Common myeloid progenitor, CD34-positive (primary cell): Measurements from ENCODE around the gene DLX1.
A peak's percentile ranks its signal among the peaks of the same experiment; 100 is the strongest.

Source experiments
- CTCF ChIA-PET: fragments of 350-600 bp; sonication (Branson Sonifier 250); formaldehyde crosslinking; loops from one replicate; lab custom pipeline; 2021; ENCODE audit warnings: antibody characterized with exemption; lab: Charles Lee
- POLR2A ChIA-PET: fragments of 350-600 bp; sonication (Branson Sonifier 250); formaldehyde crosslinking; loops from one replicate; lab custom pipeline; 2021; ENCODE audit warnings: antibody characterized with exemption; lab: Charles Lee
- DNase-seq, 3 donors: peaks; one replicate each; pipeline versions ENCODE4 v3.0.0 to v3.0.0-alpha.2; 2013
- H3K27ac ChIP-seq, 2 experiments: 1 replicate in 1 of 2; 2 replicates in 1 of 2; pipeline ENCODE4 v1.7.0; 2013; ENCODE audit warnings: inconsistent platforms in 2 of 2, low read length in 2 of 2, mild to moderate bottlenecking in 2 of 2, low read depth in 1 of 2, moderate library complexity in 1 of 2; ENCODE audit not compliant: severe bottlenecking in 2 of 2, insufficient read depth in 1 of 2, poor library complexity in 1 of 2
- H3K27me3 ChIP-seq, 5 experiments: replicated peaks in 2 of 5; 1 replicate in 3 of 5; 2 replicates in 2 of 5; pipeline versions ENCODE4 v1.6.1 to v1.7.0; 2013; ENCODE audit warnings: low read length in 4 of 5, mild to moderate bottlenecking in 2 of 5, moderate library complexity in 2 of 5, inconsistent platforms in 1 of 5; ENCODE audit not compliant: insufficient read depth in 5 of 5, control insufficient read depth in 4 of 5
- H3K36me3 ChIP-seq, 4 experiments: 1 replicate in 2 of 4; 2 replicates in 2 of 4; pipeline versions ENCODE4 v1.6.1 to v1.7.0; 2013; ENCODE audit warnings: low read length in 3 of 4, control low read depth in 1 of 4, mild to moderate bottlenecking in 1 of 4; ENCODE audit not compliant: control insufficient read depth in 4 of 4, insufficient read depth in 4 of 4
- H3K4me1 ChIP-seq, 4 experiments: 1 replicate in 3 of 4; 2 replicates in 1 of 4; pipeline versions ENCODE4 v1.6.1 to v1.7.1; 2013; ENCODE audit warnings: low read length in 3 of 4, mild to moderate bottlenecking in 3 of 4, control low read depth in 1 of 4, inconsistent platforms in 1 of 4, moderate library complexity in 1 of 4; ENCODE audit not compliant: control insufficient read depth in 4 of 4, insufficient read depth in 4 of 4; ENCODE audit errors: control extremely low read depth in 1 of 4
- H3K4me3 ChIP-seq, 7 experiments: 1 replicate in 4 of 7; 2 replicates in 3 of 7; pipeline versions ENCODE4 v1.5.1 to v1.7.0; 2013; ENCODE audit warnings: mild to moderate bottlenecking in 7 of 7, low read length in 6 of 7, moderate library complexity in 6 of 7, inconsistent platforms in 2 of 7, low read depth in 2 of 7, control low read depth in 1 of 7; ENCODE audit not compliant: insufficient read depth in 4 of 7, control insufficient read depth in 1 of 7; ENCODE audit errors: extremely low read depth in 1 of 7
- H3K9me3 ChIP-seq, 5 experiments: 1 replicate in 4 of 5; 2 replicates in 1 of 5; pipeline versions ENCODE4 v1.6.1 to v1.7.1; 2013; ENCODE audit warnings: low read length in 4 of 5, mild to moderate bottlenecking in 2 of 5, inconsistent platforms in 1 of 5, low read depth in 1 of 5, moderate library complexity in 1 of 5; ENCODE audit not compliant: control insufficient read depth in 4 of 5, insufficient read depth in 2 of 5; ENCODE audit errors: control extremely low read depth in 1 of 5
- WGBS: methylation state at CpG from one replicate; pipeline ENCODE4 v1.1.5; 2013; ENCODE audit not compliant: insufficient coverage; 5-methylcytosine and 5-hydroxymethylcytosine counted together

The DLX1 gene

DNA sequence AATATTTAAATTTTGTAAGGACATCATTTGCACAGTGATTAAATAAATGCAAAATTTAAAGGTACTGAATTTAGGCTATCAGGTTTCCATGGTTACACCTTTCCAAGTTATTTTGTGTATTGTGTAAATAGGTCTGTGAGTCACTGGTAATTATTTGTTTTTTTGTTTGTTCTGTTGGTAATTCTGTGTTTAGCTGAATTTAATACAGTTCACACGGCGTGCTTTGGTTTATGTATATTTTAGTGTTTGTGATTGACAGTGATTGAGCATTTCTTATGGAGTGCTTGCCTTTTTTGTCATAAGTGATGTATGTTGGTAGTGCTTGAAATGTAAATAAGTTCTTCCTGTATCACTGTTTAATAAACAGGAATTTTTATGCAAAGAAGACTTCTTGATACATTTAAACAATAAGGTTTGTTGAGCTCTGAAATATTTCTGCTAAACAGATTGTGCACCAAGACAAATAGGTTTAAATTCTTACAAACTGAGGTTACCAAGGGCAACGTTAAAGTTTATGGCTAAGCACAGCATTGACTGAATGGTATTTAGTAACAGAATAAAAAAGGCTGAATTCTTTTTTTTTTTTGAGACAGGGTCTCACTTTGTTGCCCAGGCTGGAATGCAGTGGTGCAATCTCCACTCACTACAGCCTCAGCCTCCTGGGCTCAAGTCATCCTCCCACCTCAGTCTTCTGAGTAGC lies 38.3 kb upstream of the DLX1 start:
- no peak overlapping the region for H3K4me3 ChIP-seq

DNA sequence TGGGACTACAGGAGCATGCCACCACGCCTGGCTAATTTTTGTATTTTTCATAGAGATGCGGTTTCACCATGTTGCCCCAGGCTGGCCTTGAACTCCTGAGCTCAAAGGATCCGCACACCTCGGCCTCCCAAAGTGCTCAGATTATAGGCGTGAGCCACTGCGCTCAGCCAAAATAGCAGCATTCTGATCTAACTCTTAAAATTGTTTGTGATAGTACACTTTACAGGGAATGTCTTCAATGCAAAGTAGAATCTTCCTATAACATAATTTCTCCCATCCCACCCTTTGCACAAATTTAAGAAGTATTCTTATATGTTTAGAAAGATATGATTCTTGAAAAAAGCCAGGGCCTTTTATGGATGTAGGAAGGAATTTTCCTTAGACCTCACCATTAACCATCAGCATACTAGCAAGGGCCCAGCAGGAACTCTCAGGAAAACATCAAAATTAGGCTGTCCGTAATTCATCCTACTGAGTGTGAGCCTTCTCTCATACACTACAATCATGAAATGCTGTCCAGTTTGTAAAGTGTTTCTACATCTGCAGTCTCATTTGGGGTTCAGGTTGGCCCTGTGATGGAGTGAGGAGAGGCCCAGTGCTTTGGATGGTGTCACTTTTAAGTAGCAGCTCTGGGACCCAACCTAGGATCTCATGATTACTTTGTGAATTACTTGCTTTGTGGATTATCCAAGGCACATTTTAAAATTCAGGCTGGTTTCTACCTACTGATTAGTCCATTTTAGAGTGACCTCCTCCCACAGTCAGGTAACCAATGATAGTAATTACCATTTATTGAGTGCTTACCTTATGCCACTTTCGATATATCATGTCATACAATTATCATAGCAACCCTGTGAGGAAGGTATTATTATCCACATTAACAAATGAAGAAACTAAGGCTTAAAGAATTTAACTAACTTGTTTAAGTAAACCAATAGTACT lies 37.5 kb upstream of the DLX1 start:
- POLR2A ChIA-PET: no interaction called here

More for the DNA sequence above, 38.3 kb upstream of the DLX1 start:
- Histone ChIP-seq H3K4me1 (peaks cover 0 to 7% (median 3%) of the 10 kb centered on the region in 4 experiments), H3K36me3 (no peaks in the 10 kb centered on the region), H3K9me3 (no peaks in the 10 kb centered on the region), H3K27me3 (no peaks in the 10 kb centered on the region), H3K27ac (no peak overlapping the region)
- 94% methylated on average over 2 of the region's 3 CpGs for WGBS
- ChIA-PET POLR2A (no interaction called here), CTCF (interaction anchor here (0.6 to 1.1 kb wide), 3 partner anchors 13 to 70 kb away, joined by 3 to 4 read pairs (median 3); no protein-coding TSS in a partner anchor)
- DNase-seq: no peak

DNA sequence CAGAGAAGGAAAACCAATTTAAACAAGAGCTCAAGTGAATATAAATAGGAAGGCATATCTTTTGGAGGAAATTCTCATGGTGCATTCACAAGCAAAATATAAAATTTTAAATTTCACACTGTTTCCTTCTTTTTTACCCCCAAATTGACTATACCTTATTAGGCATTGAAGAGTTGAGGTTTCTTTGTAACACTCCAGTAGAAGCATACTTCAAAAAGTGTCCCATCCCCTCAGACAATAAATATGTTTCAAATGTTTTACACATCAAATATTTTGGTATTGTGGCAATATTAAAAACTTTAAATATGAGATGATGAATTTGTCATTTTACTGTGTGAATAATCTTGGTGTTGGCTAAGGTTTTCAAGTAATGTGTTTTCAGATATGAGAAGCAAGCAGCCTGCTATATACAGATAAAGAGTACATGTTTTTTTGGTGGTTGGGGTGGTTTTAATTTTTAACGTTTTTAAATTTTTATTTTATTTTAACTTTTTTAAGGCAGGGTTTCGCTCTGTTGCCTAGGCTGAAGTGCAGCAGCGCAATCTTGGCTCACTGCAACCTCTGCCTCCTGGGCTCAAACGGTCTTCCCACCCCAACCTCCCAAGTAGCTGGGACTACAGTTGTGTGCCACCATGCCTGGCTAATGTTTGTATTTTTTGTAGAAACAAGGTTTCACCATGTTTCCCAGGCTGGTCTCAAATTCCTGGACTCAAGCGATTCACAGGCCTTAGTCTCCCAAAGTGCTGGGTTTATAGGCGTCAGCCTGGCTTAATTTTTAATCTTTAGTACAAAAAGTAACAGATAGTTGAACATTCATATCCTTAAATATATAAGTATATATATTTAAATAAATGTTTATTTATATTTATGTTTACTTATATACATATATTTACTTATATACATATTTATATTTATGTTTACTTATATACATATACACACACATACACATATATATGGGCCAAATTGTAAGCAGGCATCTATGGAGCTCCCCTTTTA lies 36.5 kb upstream of the DLX1 start:
- H3K9me3 ChIP-seq: no peaks in the 10 kb centered on the region
- H3K4me1 ChIP-seq: peaks cover 0 to 14% (median 4%) of the 10 kb centered on the region in 4 experiments
- peak overlapping the region in 1 of 2 experiments; percentile 58 for H3K27ac ChIP-seq
- no peaks in the 10 kb centered on the region for H3K36me3 ChIP-seq
- no peaks in the 10 kb centered on the region for H3K27me3 ChIP-seq
- ChIA-PET CTCF (interaction anchor here (1.0 to 1.1 kb wide), 2 partner anchors 11 kb away, joined by 3 read pairs; no protein-coding TSS in a partner anchor), POLR2A (no interaction called here)
- WGBS: no CpG with 5 or more reads among the region's 6 CpGs
- H3K4me3 ChIP-seq: no peak overlapping the region
- peak; percentile 14 to 59 (median 30) for DNase-seq

More for the DNA sequence above, 37.5 kb upstream of the DLX1 start:
- Histone ChIP-seq H3K4me3 (no peak overlapping the region), H3K27me3 (no peaks in the 10 kb centered on the region), H3K4me1 (peaks cover 0 to 14% (median 4%) of the 10 kb centered on the region in 4 experiments), H3K9me3 (no peaks in the 10 kb centered on the region), H3K27ac (no peak overlapping the region), H3K36me3 (no peaks in the 10 kb centered on the region)
- DNase-seq: no peak
- 93% methylated on average over 2 of the region's 8 CpGs for WGBS
- CTCF ChIA-PET: interaction anchor here (1.1 kb wide), 2 partner anchors 13 to 56 kb away, joined by 3 to 4 read pairs; no protein-coding TSS in a partner anchor

DNA sequence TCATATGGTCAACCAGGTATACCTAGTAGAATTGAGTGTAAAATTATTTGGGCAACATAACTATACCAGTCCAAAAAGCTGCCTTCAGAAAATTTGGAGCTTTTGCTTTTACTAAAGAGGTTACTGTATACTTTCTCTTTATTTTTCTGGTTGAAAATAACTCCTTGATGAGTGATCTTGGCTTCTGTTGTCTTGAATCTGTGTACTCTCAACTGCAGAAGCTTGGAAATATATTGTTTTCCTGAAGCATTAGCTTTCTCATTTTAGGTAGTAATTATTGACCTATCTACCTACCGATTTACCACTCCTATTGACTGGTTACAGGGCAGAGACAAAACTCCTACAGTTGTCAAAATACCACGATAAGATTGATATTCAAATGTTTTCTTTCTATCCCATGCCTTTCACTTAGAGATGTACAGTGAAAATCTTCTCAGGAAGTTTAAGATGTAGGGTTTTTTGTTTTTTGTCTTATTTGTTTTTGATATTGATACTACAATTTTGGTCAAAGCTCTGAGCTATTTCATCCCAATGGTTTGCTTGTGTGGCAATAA lies 35.7 kb upstream of the DLX1 start:
- DNase-seq: no peak
- Histone ChIP-seq H3K9me3 (no peaks in the 10 kb centered on the region), H3K27ac (peak overlapping the region in 1 of 2 experiments; percentile 58), H3K4me3 (no peak overlapping the region), H3K27me3 (no peaks in the 10 kb centered on the region), H3K36me3 (no peaks in the 10 kb centered on the region), H3K4me1 (peaks cover 0 to 14% (median 4%) of the 10 kb centered on the region in 4 experiments)
- WGBS: no CpG with 5 or more reads among the region's 2 CpGs
- CTCF ChIA-PET: interaction anchor here (1.0 to 1.1 kb wide), 3 partner anchors 10 to 33 kb away, joined by 3 to 4 read pairs (median 3); no protein-coding TSS in a partner anchor
- POLR2A ChIA-PET: no interaction called here

DNA sequence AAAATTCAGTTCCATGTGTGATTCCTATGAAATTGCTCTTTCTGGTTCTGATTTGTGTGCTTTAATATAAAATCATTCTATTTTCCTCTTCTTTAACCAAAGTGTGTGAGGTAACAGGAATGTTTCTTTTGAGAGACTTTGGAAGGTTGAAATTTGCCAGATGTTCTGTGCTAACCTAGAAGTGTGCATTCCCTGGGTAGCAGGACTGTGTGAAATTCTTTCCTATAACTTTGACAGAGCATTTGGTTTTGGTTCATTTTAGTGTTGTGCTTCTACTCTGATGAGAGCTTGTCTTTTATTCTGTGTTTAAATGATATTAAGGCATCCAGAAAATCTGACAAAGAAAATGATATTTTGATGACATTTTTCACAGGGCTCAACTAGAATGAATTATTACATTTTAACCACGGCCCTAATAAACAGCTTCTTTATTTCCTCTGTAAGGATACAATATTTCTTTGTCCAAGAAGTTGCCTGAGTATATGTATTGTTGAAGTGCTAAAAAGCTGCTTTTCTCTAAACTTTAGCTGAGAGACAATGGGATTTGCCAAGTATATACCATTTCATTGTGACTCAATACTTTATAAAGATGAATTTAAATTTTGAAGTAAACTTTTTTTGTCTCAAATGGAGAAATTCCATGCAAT lies 34.7 kb upstream of the DLX1 start:
- Histone ChIP-seq H3K4me1 (peaks cover 0 to 14% (median 4%) of the 10 kb centered on the region in 4 experiments), H3K27ac (no peak overlapping the region), H3K27me3 (no peaks in the 10 kb centered on the region), H3K4me3 (no peak overlapping the region), H3K36me3 (no peaks in the 10 kb centered on the region), H3K9me3 (no peaks in the 10 kb centered on the region)
- WGBS: no CpG with 5 or more reads among the region's 1 CpG
- ChIA-PET POLR2A (no interaction called here), CTCF (interaction anchor here (0.6 to 1.4 kb wide), 5 partner anchors 12 to 644 kb away, joined by 3 to 4 read pairs (median 3); partner anchors contain the start of gene HAT1)
- no peak for DNase-seq
